Jurkat, Clone E6-1 (cell line): Measurements from ENCODE around the gene MMP21.
A peak's percentile ranks its signal among the peaks of the same experiment; 100 is the strongest.

Experiments
- DNase-seq: peaks from one replicate; pipeline ENCODE4 v3.0.0-alpha.2; 2011; ENCODE audit warnings: low read depth, low spot score
- H3K4me3 ChIP-seq: 2 replicates; pipeline ENCODE4 v1.5.1; 2011; ENCODE audit warnings: mild to moderate bottlenecking, low read length, control low read depth, moderate library complexity

The MMP21 gene

DNA sequence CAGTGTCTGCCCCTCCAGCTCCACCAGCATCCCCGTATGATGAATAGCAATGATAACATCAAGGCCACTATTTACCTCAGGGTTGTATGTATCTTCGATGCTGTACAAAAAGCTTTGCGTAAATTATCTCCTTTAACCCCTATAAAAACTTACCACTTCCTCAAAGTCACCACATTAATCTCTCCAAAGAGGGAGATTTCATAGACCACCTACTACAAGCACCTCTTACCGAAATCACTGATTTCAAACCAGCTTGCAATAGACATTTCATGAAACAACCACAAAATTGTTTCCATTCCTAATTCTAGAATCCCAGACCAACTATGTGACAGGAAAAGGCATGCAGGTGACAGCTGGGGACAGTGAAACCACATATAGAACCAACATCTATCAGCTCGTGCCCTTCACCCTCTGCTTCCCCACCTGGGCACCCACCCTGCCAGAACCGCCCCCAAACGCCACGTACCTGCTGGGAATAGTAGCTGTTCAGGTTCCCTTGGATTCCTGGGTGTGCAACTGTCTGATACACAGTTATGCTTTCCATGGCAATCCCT, 20.1 kb upstream of the MMP21 start:
- peak; percentile 51 for DNase-seq
- H3K4me3 ChIP-seq = no peak overlapping the region

DNA sequence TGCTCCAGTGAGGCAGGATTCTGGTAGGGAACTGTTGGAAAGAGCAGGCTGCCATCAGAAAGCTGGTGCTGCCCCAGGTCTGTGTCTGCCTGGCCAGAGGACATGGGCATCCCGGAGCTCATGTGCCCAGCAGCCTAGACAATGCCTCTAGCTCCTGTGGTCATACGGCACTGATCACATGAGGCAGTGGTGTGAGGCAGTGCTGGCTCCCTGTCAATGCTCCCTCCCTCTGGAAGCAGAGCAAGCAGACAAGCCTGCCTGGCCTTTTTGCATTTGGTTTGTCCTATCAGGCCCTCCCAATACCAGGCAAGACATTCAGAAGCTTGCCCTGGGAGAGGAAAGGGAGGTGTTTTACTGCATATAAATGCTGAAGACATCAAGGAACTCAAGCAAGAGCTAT, 19.5 kb upstream of the MMP21 start:
- H3K4me3 ChIP-seq = no peak overlapping the region
- no peak for DNase-seq

DNA sequence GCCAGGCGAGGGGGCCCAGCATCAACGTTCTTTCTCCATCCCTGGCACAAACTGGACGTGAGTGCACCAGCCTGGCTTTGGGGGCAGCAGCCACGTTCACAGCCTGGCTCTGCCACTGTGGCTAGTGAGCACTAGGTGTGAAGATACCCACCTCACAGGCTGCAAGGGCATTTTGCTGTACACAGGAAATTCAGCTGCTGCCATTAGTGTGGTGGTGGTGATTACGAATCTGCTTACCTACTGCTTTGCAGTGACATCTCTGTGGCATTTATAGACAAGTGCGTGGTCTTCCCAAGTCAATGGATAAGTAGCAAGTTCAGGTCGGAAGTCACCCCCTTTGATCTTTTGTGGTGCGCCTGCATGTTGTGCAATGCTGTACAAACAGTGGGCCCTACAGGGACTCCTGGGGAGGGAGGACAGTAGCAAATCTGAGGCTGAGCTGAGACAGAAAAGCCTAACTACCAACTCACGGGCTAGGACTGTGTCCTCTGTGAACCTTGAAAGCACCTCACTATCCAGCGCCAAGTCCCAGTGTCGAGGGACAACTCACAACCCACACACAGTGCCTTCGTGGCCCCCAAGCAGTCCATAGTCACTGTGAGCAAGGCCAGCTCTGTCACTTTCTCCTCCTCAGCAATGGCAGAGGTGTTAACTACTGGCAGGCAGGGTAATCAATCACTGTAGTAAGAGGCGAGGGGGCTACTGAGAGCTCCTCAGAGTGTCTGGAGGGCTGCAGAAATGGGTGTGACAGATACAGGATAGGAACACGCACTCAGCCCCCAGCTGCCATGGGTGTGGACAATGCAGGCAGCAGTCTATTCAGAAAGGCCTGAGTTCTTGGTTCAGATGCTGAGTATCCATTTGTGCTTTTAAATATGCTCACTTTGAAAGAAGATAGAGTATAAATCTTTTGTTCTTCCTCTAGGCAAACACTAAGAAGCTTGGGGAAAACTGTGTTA, 17.0 kb upstream of the MMP21 start:
- peak; percentile 54 for DNase-seq

DNA sequence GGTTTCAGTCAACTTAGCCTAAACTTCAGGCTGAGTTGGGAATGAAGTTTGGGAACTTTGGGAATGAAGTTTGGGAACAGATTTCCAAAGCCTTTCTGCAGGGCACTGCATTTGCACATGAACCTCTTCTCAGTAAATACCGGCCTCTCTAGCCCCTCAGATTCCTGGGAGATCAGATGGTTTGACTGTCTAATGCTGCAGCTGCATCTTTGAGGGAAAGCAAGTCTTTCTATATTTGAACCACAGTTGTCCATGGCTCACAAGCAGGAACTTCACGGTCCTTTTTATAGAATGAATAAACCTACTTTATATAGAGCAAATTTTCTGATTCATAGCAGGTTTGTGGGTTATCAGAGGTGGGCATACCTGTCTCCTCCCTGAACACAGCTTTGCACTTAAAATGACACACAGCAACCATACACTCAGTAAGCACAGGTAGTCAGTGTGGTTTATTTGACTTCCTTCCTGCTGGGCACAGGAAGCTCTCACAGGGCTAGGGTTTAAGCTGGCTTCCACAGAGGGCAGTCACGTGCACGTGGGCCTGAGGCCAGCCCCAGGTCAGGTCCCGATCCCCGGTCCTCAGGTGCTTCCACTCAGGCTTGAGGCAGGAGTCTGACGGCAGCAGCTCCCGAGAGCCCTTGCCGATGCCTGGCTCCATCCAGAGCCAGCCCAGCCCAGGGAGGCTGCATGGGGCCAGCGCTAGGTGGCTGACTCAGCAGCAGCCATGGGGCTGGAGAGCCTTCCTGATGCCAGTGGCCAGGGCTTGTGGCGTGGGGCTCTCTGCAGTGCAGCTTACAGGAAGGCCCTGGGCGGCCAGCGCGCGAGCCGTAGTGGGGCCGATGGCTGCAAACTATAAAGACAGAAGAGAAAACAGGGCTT, 12.8 kb upstream of the MMP21 start:
- no peak for DNase-seq
- no peak overlapping the region for H3K4me3 ChIP-seq

More for the DNA sequence above, 17.0 kb upstream of the MMP21 start:
- H3K4me3 ChIP-seq = no peak overlapping the region

DNA sequence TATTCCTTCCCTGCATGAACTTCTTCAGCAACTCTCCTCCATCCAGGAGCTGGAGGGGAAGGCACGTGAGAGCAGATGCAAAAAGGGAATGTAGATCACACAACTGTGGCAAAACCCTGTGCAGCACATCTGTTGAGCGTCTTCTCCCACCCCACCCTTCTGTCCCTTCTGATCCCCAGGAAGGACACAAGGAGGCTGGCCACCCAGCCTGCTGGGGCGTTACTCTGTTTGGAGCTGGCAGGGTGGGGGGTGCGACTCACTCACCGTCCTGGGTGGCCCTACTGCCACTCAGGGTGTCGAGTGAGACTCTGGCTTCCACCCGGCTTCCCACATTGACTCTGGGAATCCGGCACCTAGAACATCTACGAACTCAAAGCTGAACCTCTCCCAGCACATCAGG, 10.2 kb upstream of the MMP21 start:
- no peak overlapping the region for H3K4me3 ChIP-seq
- DNase-seq = no peak

DNA sequence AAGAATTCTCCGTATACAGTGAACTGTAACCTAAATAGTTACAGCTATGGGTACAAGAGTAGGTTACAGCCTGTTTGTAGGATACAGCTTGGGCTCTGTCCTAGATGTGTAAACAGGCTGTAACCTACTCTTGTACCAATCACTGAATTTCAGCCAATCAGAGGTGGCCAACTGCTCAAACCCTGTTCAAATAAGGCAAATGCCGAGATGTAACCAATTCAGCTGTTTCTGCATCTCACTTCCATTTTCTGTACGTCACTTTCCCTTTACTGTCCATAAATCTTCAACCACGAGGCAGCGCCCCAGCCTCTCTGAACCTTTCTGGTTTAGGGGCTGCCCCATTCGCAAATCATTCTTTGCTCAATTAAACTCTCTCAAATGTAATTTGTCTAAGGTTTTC, 8.3 kb upstream of the MMP21 start:
- DNase-seq = no peak
- H3K4me3 ChIP-seq = no peak overlapping the region

DNA sequence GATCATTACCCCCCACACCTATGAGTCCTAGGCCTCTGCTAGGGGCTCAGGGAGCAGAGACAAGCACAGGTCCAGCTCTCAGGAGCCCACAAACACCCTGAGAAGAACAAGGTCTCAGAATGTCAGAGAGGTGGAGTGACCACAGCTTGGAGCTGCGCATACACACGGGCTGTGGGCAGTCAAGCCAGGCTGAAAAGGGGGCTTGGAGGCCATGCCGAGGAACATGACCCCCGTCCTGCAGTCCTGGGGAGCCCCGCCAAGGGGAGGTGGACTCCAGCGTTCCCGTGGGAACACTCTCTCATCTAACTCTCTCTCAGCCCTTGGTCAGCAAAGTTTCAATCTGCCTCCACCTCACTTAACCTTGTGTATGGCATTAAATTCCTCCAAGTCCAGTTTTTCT, 7.8 kb upstream of the MMP21 start:
- DNase-seq = no peak

DNA sequence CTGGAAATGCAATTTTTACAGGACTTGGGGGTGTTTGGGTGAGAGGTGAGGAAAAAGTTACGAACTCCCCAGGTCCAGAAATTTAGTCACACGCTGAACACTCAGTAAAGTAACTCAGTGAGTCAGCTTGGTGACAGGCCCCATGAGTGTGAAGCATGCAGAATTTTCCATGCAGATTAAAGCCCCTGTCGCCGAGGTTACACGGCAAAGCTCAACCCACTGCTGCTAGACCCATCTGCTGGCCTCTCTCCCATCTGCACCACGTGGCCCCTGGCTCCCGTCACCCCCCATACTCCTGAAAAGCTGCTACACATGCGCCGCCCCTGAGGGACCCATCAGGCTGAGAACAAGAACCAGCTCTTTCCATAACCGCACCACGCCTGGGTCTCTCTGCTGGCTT, 7.0 kb upstream of the MMP21 start:
- DNase-seq = no peak
- no peak overlapping the region for H3K4me3 ChIP-seq

More for the DNA sequence above, 7.8 kb upstream of the MMP21 start:
- no peak overlapping the region for H3K4me3 ChIP-seq

DNA sequence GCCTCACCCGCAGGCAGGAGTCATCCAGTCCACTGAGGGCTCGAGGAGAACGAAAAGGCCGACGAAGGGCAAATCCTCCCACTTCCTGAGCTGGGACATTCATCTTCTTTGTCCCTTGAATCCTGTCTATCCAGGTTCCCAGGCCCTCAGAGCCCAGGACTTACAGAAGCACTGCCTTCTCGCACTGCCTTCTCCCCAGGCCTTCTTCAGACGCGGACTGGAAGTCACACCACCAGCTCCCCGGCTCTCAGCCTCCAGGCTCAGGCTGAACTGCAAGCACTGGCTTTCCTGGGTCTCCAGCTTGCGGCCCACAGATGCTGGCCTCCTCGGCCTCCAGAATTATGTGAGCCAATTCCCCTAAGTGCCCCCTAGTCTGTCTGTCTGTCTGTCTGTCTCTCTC, 6.4 kb upstream of the MMP21 start:
- no peak for DNase-seq
- H3K4me3 ChIP-seq = no peak overlapping the region

DNA sequence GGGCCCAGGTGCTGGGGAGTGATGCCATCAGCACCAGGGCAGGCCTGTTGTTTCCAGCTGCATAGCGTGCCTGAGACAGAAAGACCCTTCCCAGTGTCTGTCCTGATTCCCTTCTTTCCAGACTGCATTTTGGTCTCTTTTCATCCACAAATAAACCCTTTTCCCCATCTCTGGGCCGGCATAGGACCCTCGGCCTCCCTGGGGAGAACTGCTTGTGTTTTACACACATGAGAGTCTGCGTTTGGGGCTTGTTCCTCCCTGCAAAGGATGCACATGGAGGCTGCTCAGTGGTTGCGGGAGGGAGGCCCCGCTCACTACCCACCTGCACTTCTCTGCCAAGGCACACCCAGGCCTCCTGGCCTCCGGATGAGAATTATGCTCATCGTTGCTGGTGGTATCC, 5.8 kb upstream of the MMP21 start:
- no peak for DNase-seq
- H3K4me3 ChIP-seq = no peak overlapping the region

DNA sequence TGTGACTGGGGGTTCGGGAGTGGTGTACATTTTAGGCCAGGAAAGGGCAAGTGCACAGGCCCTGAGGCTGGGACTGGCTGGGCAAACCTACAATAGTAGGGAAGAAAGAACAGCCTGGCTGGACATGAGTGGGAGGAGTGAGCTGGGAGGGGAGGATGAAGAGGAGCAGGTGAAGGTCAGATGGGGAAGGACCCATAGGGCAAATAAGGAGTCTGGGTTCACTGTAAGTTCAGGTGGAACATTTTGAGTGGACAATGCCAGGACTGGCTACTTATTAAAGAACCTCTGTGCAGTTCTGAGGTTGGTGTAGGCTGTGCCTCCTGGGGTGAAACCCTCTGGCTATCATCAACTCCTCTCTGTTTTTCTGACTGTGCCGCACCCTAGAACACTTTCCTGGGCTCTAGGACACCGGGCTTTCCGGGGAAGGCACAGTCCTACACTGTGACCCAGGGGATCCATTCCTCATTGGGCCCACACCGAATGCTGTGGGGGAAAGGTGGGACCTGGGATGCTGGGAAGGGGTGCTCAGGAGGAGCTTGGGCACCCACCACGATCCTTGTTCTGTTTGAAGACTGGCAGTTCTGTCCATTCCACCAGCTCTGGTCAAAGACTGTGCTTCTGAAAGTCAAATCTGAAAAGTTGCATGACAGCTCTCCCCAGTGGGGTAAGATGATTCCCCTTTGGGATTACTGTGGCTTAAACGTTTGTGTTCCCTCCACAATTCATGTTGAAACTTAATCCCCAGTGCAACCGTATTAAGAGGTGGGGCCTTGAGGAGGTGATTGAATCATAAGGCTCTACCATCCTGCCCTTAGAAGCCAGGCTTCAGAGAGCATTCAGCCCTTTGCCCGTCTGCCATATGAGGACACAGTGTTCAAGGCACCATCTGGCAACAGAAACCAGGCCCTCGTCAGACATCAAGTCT, 4.0 kb upstream of the MMP21 start:
- H3K4me3 ChIP-seq = no peak overlapping the region
- DNase-seq = no peak

DNA sequence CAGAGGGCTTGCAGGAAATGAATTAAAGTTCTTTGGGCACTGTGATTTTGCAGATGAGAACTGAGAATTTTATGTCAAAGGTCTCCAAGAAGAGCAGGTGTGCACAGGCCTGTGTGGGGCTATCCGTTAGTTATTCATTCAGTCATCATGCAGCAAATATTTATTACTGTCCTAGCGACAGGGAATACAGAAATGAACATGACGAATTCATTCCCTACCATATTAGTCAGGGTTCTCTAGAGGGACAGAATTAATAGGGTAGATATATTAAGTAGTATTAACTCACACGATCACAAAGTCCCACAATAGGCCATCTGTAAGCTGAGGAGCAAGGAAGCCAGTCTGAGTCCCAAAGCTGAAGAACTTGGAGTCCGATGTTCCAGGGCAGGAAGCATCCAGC, 2.9 kb upstream of the MMP21 start:
- no peak for DNase-seq
- no peak overlapping the region for H3K4me3 ChIP-seq

DNA sequence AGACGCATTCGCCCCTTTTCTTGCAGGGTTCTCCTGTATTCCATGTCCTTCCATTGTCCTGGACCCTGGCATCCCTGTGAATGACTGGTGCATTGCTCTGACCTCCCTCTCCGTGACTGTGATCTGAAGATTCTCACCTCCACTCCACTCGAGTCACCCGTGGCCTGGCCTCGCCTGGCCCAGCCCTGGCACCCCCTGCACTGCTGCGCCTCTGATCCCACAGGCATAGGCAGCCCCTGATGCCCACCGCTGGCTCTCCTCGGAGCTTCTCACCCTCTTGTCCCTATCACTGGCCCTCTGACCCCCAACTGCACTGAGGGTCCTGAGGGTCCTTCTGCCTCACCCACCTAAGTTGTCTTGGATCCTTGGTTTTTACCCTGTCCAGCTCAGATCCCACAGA, 2.2 kb upstream of the MMP21 start:
- DNase-seq = no peak
- no peak overlapping the region for H3K4me3 ChIP-seq

DNA sequence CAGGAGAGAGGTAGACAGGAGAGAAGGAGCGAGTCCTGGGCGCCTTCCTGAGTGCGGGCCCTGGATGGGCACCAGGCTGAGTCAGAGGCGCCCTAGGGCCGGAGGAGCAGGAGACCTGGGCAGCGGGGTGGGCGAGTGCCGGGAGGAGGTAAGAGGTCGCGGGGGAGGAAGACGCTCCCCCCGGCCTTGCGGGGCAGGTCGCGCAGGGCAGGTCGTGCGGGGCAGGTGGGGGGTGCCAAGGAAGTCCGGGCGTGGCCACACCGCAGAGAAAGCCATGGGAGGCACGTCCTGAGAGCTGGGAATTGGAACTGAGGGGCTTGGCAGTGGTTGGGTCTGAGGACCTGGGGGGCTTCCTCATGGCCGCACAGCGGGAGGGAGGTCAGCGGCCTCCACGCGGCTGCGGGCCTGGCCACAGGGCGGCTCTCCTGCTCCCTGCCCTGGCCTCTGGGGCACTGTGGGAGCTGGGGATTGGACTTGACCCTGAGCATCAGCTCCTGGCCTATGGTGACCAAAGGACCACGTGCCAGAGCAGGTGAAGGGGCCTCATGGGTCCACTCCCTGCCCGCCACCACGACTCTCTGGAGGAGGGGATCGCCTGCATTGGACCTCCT, 935 bp downstream of the MMP21 start:
- DNase-seq = no peak
- H3K4me3 ChIP-seq = no peak overlapping the region

DNA sequence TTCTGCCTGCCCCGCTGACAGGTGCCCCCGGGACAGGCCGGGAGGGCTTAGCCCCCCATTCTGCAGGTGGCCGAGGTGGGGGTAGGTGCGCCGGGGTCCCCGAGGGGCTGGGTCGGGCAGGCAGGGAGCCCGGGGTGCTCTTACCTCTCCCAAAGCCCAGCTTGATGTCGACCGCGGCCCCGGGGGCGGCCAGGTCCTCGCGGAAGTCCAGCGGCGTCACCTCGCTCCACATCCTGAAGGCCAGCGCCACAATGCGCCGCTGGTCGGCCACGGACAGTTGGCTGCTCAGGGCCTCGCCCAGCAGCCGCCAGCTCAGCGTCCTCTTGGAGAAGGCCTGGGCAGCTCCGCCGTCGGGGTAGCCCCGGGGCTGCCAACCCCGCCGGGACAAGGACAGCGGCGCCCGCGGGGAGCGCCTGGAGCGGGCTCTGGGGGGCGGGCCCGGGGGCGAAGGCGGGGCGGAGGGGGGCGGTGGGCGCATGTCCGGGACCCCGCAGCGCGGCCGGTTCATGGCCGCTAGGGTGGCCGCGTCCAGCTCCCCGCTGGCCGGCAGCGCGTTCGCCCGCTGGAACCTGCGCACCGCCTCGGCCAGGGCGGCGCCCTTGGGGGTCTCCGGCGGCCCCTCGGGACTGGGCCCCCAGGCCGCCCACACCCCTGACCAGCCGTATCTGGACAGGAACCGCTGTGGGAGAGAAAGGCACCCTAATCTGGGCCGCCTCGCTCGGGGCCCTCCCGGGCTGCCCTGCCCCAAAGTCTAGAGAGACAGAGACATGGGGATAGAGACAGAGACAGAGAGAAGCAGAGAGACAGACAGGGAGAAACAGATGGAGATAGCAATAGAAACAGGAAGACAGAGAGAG, 1.7 kb downstream of the MMP21 start:
- no peak for DNase-seq
- H3K4me3 ChIP-seq = no peak overlapping the region

DNA sequence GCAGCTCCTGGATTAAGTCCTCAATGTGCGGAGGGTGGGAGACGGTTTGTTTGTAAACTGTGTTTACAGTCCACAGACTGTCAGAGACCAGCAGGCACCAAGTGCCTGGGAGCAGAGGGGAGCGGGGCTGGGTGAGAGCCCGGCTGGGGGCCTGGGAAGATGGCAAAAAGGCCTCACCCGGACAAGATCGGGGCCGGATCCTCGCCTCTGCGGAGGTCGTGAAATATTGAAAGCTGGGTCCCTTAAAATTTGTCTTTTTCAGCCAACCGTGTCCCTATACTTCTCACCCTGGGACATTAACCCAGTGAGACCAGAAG, 2.8 kb downstream of the MMP21 start:
- no peak for DNase-seq
- H3K4me3 ChIP-seq = no peak overlapping the region

DNA sequence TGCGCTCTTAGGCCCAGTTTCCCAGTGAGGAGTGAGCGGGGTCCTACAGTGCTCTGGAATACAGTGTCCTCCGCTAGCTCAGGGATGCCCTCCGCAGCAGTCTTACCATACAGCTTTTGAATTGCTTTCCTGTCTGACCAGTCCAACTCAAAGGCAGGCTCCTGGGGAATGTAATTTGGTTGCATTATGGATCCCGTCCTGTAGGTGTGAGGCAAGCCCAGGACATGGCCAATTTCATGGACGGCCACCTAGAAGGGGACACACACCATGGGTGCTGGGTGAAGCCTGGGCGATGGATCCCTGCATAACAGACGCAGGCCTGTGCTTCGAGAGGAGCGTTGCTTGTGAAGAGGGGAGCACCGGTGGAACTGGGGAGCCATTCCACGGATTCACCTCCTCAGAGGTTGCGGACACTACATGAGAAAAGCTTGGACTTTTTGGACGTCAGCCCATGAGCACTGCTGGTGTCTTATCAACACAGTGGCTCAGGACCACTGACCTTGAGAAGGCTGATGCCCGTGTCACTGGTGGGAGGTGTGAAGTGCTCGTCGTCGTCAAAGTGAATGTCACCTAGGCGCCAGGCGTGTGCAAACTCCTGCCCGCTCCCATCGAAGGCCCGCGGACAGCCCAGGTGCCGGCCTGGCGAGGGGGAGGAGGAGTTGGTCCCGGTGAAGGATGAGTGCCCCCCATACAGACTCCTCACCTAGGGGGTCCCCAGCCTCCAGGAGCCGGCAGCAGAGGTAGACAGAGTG, 3.3 kb downstream of the MMP21 start:
- DNase-seq = no peak
- no peak overlapping the region for H3K4me3 ChIP-seq
